ENCODE data around the gene CAVIN1.
A peak's percentile ranks its signal among the peaks of the same experiment; 100 is the strongest.
"Not testable (repeated sequence)": the region's sequence is repeated elsewhere in the genome, so short reads cannot be mapped to it uniquely, and the experiment has no call there.

Gene CAVIN1

DNA sequence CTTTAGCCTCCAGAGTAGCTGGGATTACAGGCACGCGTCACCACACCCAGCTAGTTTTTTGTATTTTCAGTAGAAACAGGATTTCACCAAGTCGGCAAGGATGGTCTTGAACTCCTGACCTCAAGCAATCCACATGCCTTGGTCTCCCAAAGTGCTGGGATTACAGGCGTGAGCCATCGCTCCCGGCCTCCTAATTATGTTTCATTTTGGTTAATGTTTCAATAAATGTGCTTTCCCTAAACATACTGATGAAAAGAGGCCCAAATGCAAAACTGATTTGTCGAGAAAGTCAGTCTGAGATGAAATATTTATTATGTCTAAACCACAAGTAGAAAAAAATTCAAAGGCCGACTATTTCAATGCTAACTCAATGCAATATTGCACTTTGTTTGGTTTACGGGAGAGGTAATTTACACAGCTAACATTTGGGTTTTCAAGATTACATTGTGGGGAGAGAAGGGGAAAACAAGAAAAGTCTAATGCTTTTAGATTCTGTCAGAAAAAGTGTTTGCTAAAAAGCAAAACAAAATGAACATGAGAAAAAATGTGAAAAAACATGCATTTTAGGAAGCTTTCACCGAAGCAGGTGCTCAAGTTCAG, 44.6 kb downstream of the CAVIN1 start:
- DNase-seq (ENCODE audit: low read depth in 2 of 2): no peak

- DNase-seq (ENCODE audit: low read depth in 2 of 2): no peak
These were observed 49.2 kb downstream of the CAVIN1 start for GRCh38 chr17:42373896-42374295.

DNA sequence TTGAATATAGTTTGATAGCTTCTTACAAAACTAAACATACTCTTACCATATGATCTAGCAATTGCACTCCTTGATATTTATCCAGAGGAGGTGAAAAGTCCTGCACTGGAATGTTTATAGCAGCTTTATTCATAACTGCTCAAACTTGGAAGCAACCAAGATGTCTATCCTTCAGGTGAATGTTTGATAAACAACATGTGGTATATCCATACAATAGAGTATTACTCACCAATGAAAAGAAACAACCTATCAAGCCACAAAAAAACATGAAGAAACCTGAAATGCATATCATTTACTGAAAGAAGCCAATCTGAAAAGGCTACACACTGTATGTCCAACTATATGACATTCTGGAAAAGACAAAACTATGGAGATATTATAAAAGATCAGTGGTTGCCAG, 50.9 kb downstream of the CAVIN1 start:
- no peak for DNase-seq (ENCODE audit: low read depth in 2 of 2)

DNA sequence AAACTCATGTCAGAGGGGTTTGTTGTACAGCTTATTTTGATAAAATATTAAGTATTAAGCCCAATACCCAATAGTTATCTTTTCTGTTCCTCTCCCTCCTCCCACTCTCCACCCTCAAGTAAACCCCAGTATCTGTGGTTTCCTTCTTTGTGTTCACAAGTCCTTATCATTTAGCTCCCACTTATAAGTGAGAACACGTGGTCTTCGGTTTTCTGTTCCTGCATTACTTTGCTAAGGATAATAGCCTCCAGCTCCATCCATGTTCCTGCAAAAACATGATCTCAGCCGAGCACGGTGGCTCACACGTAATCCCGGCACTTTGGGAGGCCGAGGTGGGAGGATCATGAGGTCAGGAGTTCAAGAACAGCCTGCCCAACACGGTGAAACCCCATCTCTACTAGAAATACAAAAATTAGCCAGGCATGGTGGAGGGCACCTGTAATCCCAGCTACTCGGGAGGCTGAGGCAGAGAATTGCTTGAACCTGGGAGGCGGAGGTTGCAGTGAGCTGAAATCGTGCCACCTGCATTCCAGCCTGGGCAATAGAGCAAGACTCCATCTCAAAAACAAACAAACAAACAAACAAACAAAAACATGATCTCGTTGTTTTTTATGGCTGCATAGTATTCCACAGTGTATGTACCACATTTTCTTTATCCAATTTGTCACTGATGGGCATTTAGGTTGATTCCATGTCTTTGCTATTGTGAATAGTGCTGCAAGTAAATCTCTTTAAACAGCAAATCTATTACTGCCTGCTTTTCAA, 54.1 kb downstream of the CAVIN1 start:
- not testable (repeated sequence) for DNase-seq (ENCODE audit: low read depth in 2 of 2)

DNA sequence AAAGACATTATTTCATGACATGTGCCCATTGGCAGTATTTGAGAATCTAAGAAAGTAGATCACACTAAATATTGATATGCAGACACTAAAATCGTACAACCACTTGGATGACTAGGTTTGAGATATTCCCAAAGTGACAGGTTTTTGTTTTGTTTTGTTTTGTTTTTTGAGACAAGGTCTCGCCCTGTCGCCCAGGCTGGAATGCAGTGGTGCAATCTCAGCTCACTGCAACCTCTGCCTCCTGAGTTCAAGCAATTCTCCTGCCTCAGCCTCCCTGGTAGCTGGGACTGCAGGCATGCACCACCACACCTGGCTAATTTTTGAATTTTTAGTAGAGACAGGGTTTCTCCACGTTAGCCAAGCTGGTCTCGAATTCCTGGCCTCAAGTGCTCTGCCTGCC, 54.7 kb downstream of the CAVIN1 start:
- DNase-seq (ENCODE audit: low read depth in 2 of 2): not testable (repeated sequence)

DNA sequence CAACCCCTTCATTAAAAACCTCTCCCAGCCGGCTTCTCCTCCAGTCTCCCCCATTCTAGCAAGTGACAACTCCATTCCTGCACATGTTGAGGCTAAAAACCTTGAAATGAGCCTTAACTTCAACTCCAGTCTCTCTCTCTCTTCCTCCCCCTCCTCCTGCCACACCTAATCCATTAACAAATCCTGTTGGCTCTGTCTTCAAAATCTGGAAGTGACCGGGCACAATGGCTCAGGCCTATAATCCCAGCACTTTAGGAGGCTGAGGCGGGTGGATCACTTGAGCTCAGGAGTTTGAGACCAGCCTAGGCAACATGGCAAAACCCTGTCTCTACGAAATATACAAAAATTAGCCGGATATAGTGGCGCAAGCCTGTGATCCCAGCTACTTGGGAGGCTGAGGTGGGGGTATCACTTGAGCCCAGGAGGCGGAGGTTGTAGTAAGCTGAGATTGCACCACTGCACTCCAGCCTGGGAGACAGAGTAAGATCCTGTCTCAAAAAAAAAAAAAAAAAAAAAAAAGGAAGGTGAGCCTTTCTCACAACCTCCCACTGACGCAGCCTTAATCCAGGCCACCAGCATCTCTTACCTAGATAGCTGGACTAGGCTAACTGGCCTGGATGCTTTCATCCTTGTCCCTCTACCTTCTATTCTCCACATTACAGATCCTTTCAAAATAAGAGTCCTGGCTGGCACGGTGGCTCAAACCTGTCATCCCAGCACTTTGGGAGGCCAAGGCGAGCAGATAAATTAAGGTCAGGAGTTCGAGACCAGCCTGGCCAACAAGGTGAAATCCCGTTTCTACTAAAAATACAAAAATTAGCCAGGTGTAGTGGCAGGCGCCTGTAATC, 56.7 kb downstream of the CAVIN1 start:
- DNase-seq (ENCODE audit: low read depth in 2 of 2): not testable (repeated sequence)

- no peak for DNase-seq (ENCODE audit: low read depth in 2 of 2)
These were observed 57.9 kb downstream of the CAVIN1 start for GRCh38 chr17:42365136-42365535.

GRCh38 chr17:42363767-42364585, 59.1 kb downstream of the CAVIN1 start:
- DNase-seq (ENCODE audit: low read depth in 2 of 2): no peak

- no peak for DNase-seq (ENCODE audit: low read depth in 2 of 2)
These were observed 59.8 kb downstream of the CAVIN1 start for GRCh38 chr17:42363231-42363630.

DNA sequence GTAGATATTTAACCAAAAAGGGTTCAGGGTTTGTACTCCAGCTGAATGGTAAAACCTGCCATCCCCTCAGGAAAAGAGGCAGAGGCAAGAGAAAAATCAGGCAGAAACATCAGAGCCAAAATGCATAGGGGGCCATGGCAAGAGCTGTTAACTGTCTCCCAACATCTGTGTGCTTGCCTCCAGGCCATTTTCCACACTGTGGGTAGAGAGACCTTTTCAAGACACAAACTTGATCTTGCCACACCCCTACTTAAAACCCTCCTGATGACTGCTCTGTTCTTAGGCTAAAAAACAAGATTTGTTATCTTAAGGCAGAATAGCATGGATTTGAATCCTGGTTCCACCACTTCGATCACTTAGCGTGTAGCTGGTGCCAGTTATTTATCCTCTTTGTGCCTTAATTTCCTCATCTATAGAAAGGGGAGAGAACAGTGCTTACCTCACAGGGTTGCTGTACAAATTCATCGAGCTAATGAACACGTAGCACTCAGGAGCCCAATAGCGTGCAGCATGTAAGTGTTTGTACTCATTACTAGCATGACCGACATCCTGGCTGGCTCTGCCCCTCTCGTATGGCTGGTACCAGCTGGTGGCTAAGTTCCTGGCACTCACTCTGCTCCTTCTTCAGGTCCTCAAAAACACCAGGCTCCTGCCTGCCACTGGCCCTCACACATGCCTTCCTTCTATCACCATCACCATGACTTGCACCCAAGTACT, 60.7 kb downstream of the CAVIN1 start:
- no peak for DNase-seq (ENCODE audit: low read depth in 2 of 2)

- DNase-seq (ENCODE audit: low read depth in 2 of 2): peak in 1 of 2 experiments; percentile 16
These were observed 61.3 kb downstream of the CAVIN1 start for GRCh38 chr17:42361781-42362186.

DNA sequence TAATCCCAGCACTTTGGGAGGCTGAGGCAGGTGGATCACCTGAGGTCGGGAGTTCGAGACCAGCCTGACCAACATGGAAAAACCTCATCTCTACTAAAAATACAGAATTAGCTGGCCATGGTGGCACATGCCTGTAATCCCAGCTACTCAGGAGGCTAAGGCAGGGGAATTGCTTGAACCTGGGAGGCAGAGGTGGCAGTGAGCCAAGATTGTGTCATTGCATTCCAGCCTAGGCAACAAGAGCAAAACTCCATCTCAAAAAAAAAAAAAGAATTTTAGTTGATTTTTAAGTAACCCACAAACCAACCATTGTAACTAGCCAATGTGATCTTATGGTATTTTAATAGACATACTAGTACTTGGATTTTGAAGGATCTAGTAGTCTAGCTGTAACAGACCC, 62.7 kb downstream of the CAVIN1 start:
- DNase-seq (ENCODE audit: low read depth in 2 of 2): not testable (repeated sequence)

GRCh38 chr17:42359133-42359532, 63.9 kb downstream of the CAVIN1 start:
- DNase-seq (ENCODE audit: low read depth in 2 of 2): no peak

GRCh38 chr17:42358434-42358833, 64.6 kb downstream of the CAVIN1 start:
- no peak for DNase-seq (ENCODE audit: low read depth in 2 of 2)

GRCh38 chr17:42354956-42355843, 67.9 kb downstream of the CAVIN1 start:
- DNase-seq (ENCODE audit: low read depth in 2 of 2): no peak

Data from stimulated activated CD4-positive, alpha-beta T cell treated with anti-CD3 and anti-CD28 coated beads, Interleukin-12 subunit alpha, Interleukin-12 subunit beta, amount 100 ng/mL, for 24 hours (primary cell).